HepG2 (cell line): Measurements from ENCODE around the gene KRCC1.

Experiments used
- ARNT2 ChIP-seq: sonication (generic); formaldehyde crosslinking; IDR thresholded peaks from 2 replicates; pipeline ENCODE4 v1.8.0; 2022; ENCODE audit warnings: mild to moderate bottlenecking, low read depth, missing genetic modification reagents, moderate library complexity
- CREB1 ChIP-seq, 2 experiments: fragments of 450-650 bp in 1 of 2; IDR thresholded peaks; 2 replicates each; pipeline ENCODE4 v1.6.1; 2016 to 2017; ENCODE audit warnings: control low read depth in 1 of 2, mild to moderate bottlenecking in 1 of 2, missing compliant biosample characterization in 1 of 2, missing genetic modification characterization in 1 of 2
- EP300 ChIP-seq, 3 experiments: sonication (generic) in 1 of 3; formaldehyde crosslinking in 1 of 3; IDR thresholded peaks; 2 replicates each; pipeline versions ENCODE4 v1.5.1 to v1.6.1; 2011 to 2020; ENCODE audit warnings: low read depth in 2 of 3, low read length in 2 of 3, borderline replicate concordance in 1 of 3, improper control_type of control experiment in 1 of 3, mild to moderate bottlenecking in 1 of 3, missing genetic modification reagents in 1 of 3, moderate library complexity in 1 of 3
- KDM5A ChIP-seq: fragments of 200-600 bp; sonication (generic); IDR thresholded peaks from 2 replicates; pipeline ENCODE4 v1.7.0; 2018; ENCODE audit warnings: antibody characterized with exemption, mild to moderate bottlenecking, low read length, borderline replicate concordance
- MXI1 ChIP-seq: IDR thresholded peaks from 3 replicates; pipeline ENCODE4 v1.6.1; 2012; ENCODE audit warnings: low read depth, low read length, inconsistent platforms, borderline replicate concordance
- PCBP2 ChIP-seq: fragments of 200-400 bp; formaldehyde crosslinking; optimal IDR thresholded peaks from 2 replicates; pipeline ENCODE3; 2018; ENCODE audit warnings: low read length, low read depth; ENCODE audit not compliant: poor library complexity, severe bottlenecking
- POLR2A ChIP-seq, 2 experiments: IDR thresholded peaks; 2 replicates each; pipeline ENCODE4 v1.6.1; 2011; ENCODE audit warnings: low read depth in 2 of 2, low read length in 2 of 2, mild to moderate bottlenecking in 1 of 2, moderate library complexity in 1 of 2; ENCODE audit not compliant: insufficient read depth in 1 of 2
- SIN3A ChIP-seq: IDR thresholded peaks from 2 replicates; pipeline ENCODE4 v1.6.1; 2011; ENCODE audit warnings: low read depth, mild to moderate bottlenecking, control low read depth, low read length, borderline replicate concordance
- TCF7L2 ChIP-seq: IDR thresholded peaks from 2 replicates; pipeline ENCODE4 v1.6.1; 2011; ENCODE audit warnings: mild to moderate bottlenecking, low read depth, low read length, moderate library complexity
- THAP11 ChIP-seq: IDR thresholded peaks from 2 replicates; pipeline ENCODE4 v1.6.1; 2016; ENCODE audit warnings: missing biosample characterization, missing genetic modification reagents
- ZNF660 ChIP-seq: sonication (generic); formaldehyde crosslinking; IDR thresholded peaks from 2 replicates; pipeline ENCODE4 v1.5.1; 2020; ENCODE audit warnings: mild to moderate bottlenecking, low read depth, missing genetic modification reagents, borderline replicate concordance
- ZNF746 ChIP-seq: sonication (generic); formaldehyde crosslinking; IDR thresholded peaks from 2 replicates; pipeline ENCODE4 v1.8.0; 2022; ENCODE audit warnings: mild to moderate bottlenecking, missing genetic modification reagents
- TF ChIP-seq, protein P1 (sequence below): sonication (generic); formaldehyde crosslinking; IDR thresholded peaks from 2 replicates; pipeline ENCODE4 v1.5.0; 2020; ENCODE audit warnings: mild to moderate bottlenecking, missing genetic modification reagents, moderate library complexity

DNA sequence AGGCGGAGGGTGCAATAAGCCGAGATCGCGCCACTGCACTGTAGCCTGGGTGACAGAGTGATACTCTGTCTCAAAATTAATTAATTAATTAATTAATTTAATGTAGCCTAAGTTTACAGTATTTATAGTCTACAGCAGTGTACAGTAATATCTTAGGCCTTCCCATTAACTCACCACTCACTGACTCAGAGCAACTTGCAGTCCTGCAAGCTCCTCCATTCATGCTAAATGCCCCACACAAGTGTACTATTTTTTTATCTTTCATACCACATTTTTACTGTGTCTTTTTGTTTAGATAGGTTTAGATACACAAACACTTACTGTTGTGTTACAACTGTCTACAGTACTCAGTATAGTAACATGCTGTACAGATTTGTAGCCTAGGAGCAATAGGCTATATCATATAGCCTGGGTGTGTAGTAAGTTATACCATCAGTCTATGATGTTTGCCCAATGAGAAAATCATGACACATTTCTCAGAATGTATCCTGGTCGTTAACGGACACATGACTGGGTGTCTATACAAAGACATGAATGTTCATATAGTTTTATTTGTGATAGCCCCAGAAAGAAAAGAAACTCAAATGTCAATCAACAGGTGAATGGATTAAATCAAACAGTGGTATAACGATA is 23.4 kb downstream of the KRCC1 start:
- TF ChIP-seq ZNF746 (CRISPR knock-in tag) (no peak), MXI1 (no peak), THAP11 (no peak), PCBP2 (no peak), TCF7L2 (no peak), CREB1 (IDR thresholded peaks at IDR 0.05) (no peak), CREB1 (CRISPR knock-in tag; IDR thresholded peaks at IDR 0.05) (no peak), KDM5A (no peak), POLR2A (IDR thresholded peaks at IDR 0.05; ENCODE audit: insufficient read depth in 1 of 2, low read depth in 2 of 2, low read length in 2 of 2) (no peak), ZNF660 (CRISPR knock-in tag) (no peak), ARNT2 (CRISPR knock-in tag) (no peak), EP300 (IDR thresholded peaks at IDR 0.05; ENCODE audit: low read depth in 2 of 2, low read length in 2 of 2) (no peak), EP300 (CRISPR knock-in tag; IDR thresholded peaks at IDR 0.05; ENCODE audit: borderline replicate concordance) (no peak), SIN3A (no peak)
- TF ChIP-seq, protein P1, sequence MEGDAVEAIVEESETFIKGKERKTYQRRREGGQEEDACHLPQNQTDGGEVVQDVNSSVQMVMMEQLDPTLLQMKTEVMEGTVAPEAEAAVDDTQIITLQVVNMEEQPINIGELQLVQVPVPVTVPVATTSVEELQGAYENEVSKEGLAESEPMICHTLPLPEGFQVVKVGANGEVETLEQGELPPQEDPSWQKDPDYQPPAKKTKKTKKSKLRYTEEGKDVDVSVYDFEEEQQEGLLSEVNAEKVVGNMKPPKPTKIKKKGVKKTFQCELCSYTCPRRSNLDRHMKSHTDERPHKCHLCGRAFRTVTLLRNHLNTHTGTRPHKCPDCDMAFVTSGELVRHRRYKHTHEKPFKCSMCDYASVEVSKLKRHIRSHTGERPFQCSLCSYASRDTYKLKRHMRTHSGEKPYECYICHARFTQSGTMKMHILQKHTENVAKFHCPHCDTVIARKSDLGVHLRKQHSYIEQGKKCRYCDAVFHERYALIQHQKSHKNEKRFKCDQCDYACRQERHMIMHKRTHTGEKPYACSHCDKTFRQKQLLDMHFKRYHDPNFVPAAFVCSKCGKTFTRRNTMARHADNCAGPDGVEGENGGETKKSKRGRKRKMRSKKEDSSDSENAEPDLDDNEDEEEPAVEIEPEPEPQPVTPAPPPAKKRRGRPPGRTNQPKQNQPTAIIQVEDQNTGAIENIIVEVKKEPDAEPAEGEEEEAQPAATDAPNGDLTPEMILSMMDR (CRISPR knock-in tag): no peak
